Upper lobe of left lung (tissue), 6 donors: Measurements from ENCODE around the gene PAPOLA. TPM values are rescaled to one million over a fixed set of nuclear protein-coding genes. Genes with fewer than 3 reads are reported as not detected.

Source experiments
- ATAC-seq, 2 donors: fragments of 200-7000 bp; cut with Tn5 transposase; one replicate each; pipeline ENCODE4 v1.9.1; 2022; ENCODE audit warnings: mild to moderate bottlenecking in 2 of 2, moderate library complexity in 2 of 2; ENCODE audit not compliant: low FRiP score in 2 of 2
- DNase-seq, 2 donors: peaks; one replicate each; pipeline ENCODE4 v3.0.0-alpha.2; 2019 to 2020
- H3K27ac ChIP-seq, 4 donors: fragments of 200-600 bp; sonication (generic); one replicate each; pipeline ENCODE4 v1.5.1; 2016 to 2019
- H3K27me3 ChIP-seq, 4 donors: fragments of 200-600 bp; sonication (generic); one replicate each; pipeline ENCODE4 v1.5.1; 2017 to 2019
- H3K36me3 ChIP-seq, 4 donors: fragments of 200-600 bp; sonication (generic); one replicate each; pipeline ENCODE4 v1.5.1; 2016 to 2019
- H3K4me1 ChIP-seq, 4 donors: fragments of 200-600 bp; sonication (generic); one replicate each; pipeline ENCODE4 v1.5.1; 2018 to 2019
- H3K4me3 ChIP-seq, 4 donors: fragments of 200-600 bp; sonication (generic); one replicate each; pipeline ENCODE4 v1.5.1; 2017 to 2019; ENCODE audit warnings: mild to moderate bottlenecking in 2 of 4, moderate library complexity in 1 of 4
- H3K9me3 ChIP-seq, 4 donors: fragments of 200-600 bp; sonication (generic); one replicate each; pipeline ENCODE4 v1.5.1; 2018 to 2019
- CTCF ChIP-seq, 6 experiments: fragments of 450-650 bp in 4 of 6; fragments of 200-600 bp in 2 of 6; sonication (generic) in 2 of 6; IDR thresholded peaks; one replicate each; pipeline ENCODE4 v1.5.1; 2016 to 2019; ENCODE audit warnings: antibody characterized with exemption in 6 of 6
- EP300 ChIP-seq, 4 donors: sonication (generic); formaldehyde crosslinking; IDR thresholded peaks; one replicate each; pipeline ENCODE4 v1.5.1; 2017; ENCODE audit warnings: antibody characterized with exemption in 4 of 4, control low read depth in 2 of 4
- POLR2A ChIP-seq, 4 donors: fragments of 450-650 bp; IDR thresholded peaks; one replicate each; pipeline ENCODE4 v1.5.1; 2016 to 2017; ENCODE audit warnings: antibody characterized with exemption in 4 of 4, mild to moderate bottlenecking in 2 of 4
- POLR2AphosphoS5 ChIP-seq, 2 donors: sonication (generic); formaldehyde crosslinking; IDR thresholded peaks; one replicate each; pipeline ENCODE4 v1.5.1; 2017; ENCODE audit warnings: antibody characterized with exemption in 2 of 2
- WGBS, 2 donors: methylation state at CpG; one replicate each; pipeline ENCODE4 v1.1.5; 2017 to 2018; 5-methylcytosine and 5-hydroxymethylcytosine counted together
- total RNA-seq, 6 donors: library from RNA; depleted of rRNA in 4 of 6; stranded (reverse); fragments of >200 nt in 4 of 6; gene quantifications; one replicate each; pipeline versions ENCODE4 v1.1.0 to v1.2.1, GENCODE V29; 2016 to 2021
- donor health status: DM: no; HTN: no; CAD: no; lungs with moderate emphysema.
- donor health status: DM: no; HTN: yes; CAD: no; lungs with severe emphysema.

PAPOLA gene
- total RNA-seq, 6 donors from 2014 or later, result 109 to 210 (median 137) TPM

- no peak overlapping the region for H3K27ac ChIP-seq
- TF ChIP-seq POLR2AphosphoS5 (IDR thresholded peaks at IDR 0.05) (no peak), EP300 (IDR thresholded peaks at IDR 0.05) (no peak), POLR2A (IDR thresholded peaks at IDR 0.05) (no peak), CTCF (IDR thresholded peaks at IDR 0.05) (no peak)
- DNase-seq, result no peak
- WGBS, 2 donors, result 90 to 91% methylated on average over 2 of the region's 2 CpGs
- ATAC-seq, result no peak
- H3K4me3 ChIP-seq, result no peak overlapping the region
- peaks cover 40 to 76% (median 48%) of the 10 kb centered on the region in 4 donors for H3K4me1 ChIP-seq
- H3K36me3 ChIP-seq, result no peaks in the 10 kb centered on the region
- H3K27me3 ChIP-seq, result no peaks in the 10 kb centered on the region
- H3K9me3 ChIP-seq, result no peaks in the 10 kb centered on the region
Observed at GRCh38 chr14:96512122-96512521, 9.9 kb downstream of the PAPOLA start.

- H3K4me1 ChIP-seq, result peaks cover 40 to 71% (median 48%) of the 10 kb centered on the region in 4 donors
- no peak for DNase-seq
- no peak overlapping the region for H3K4me3 ChIP-seq
- no peak overlapping the region for H3K27ac ChIP-seq
- no peaks in the 10 kb centered on the region for H3K27me3 ChIP-seq
- WGBS, 2 donors, result 88 to 91% methylated on average over 5 of the region's 5 CpGs
- H3K9me3 ChIP-seq, result no peaks in the 10 kb centered on the region
- ATAC-seq, result no peak
- H3K36me3 ChIP-seq, result no peaks in the 10 kb centered on the region
- TF ChIP-seq POLR2A (IDR thresholded peaks at IDR 0.05), result no peak
- TF ChIP-seq POLR2AphosphoS5 (IDR thresholded peaks at IDR 0.05), result no peak
- TF ChIP-seq EP300 (IDR thresholded peaks at IDR 0.05), result no peak
- TF ChIP-seq CTCF (IDR thresholded peaks at IDR 0.05), result no peak
Observed at GRCh38 chr14:96512602-96513397, 10.6 kb downstream of the PAPOLA start.

- 81 to 84% methylated on average over 3 of the region's 3 CpGs for WGBS, 2 donors
- H3K4me3 ChIP-seq, result no peak overlapping the region
- peaks cover 41 to 61% (median 51%) of the 10 kb centered on the region in 4 donors for H3K4me1 ChIP-seq
- ATAC-seq (no peak), DNase-seq (no peak)
- no peak for TF ChIP-seq POLR2AphosphoS5 (IDR thresholded peaks at IDR 0.05)
- no peak overlapping the region for H3K27ac ChIP-seq
- H3K9me3 ChIP-seq, result no peaks in the 10 kb centered on the region
- H3K27me3 ChIP-seq, result no peaks in the 10 kb centered on the region
- no peaks in the 10 kb centered on the region for H3K36me3 ChIP-seq
Observed at GRCh38 chr14:96514694-96515093, 12.5 kb downstream of the PAPOLA start.

- Histone ChIP-seq H3K4me1 (peaks cover 35 to 61% (median 51%) of the 10 kb centered on the region in 4 donors), H3K27ac (no peak overlapping the region), H3K36me3 (peaks cover 0 to 3% (median 0%) of the 10 kb centered on the region in 4 donors), H3K9me3 (no peaks in the 10 kb centered on the region), H3K27me3 (no peaks in the 10 kb centered on the region), H3K4me3 (no peak overlapping the region)
- TF ChIP-seq EP300 (IDR thresholded peaks at IDR 0.05) (no peak), POLR2A (IDR thresholded peaks at IDR 0.05) (no peak), CTCF (IDR thresholded peaks at IDR 0.05) (no peak), POLR2AphosphoS5 (IDR thresholded peaks at IDR 0.05) (no peak)
- DNase-seq (no peak), ATAC-seq (no peak)
- WGBS, 2 donors, result 83 to 91% methylated on average over 1 of the region's 1 CpG
Observed at GRCh38 chr14:96515731-96516130, 13.5 kb downstream of the PAPOLA start.

GRCh38 chr14:96516351-96516750 is 14.2 kb downstream of the PAPOLA start:
- no peak for ATAC-seq
- H3K4me1 ChIP-seq, result peaks cover 32 to 58% (median 49%) of the 10 kb centered on the region in 4 donors
- no peak overlapping the region for H3K4me3 ChIP-seq
- H3K36me3 ChIP-seq, result peaks cover 0 to 10% (median 1%) of the 10 kb centered on the region in 4 donors
- no peaks in the 10 kb centered on the region for H3K9me3 ChIP-seq
- DNase-seq, result no peak
- no peak overlapping the region for H3K27ac ChIP-seq
- WGBS, 2 donors, result 90 to 91% methylated on average over 1 of the region's 1 CpG
- TF ChIP-seq CTCF (IDR thresholded peaks at IDR 0.05), result no peak
- TF ChIP-seq EP300 (IDR thresholded peaks at IDR 0.05), result no peak
- TF ChIP-seq POLR2AphosphoS5 (IDR thresholded peaks at IDR 0.05), result no peak
- no peak for TF ChIP-seq POLR2A (IDR thresholded peaks at IDR 0.05)
- H3K27me3 ChIP-seq, result no peaks in the 10 kb centered on the region
